Activated naive CD4-positive, alpha-beta T cell treated with anti-CD3 and anti-CD28 coated beads, Interleukin-2, amount 10 ng/mL, durations not matched to agents 7 days and 5 days (primary cell): ENCODE results near the gene PSENEN.

Source experiments
- CTCF ChIA-PET: fragments of 350-600 bp; sonication (Branson Sonifier 250); formaldehyde crosslinking; loops from one replicate; lab custom pipeline; 2021; ENCODE audit warnings: antibody characterized with exemption; lab: Charles Lee
- DNase-seq: peaks from one replicate; pipeline ENCODE4 v3.0.0-alpha.2; 2020
- H3K27ac Mint-ChIP-seq: one replicate; pipeline ENCODE4 v1.8.0; 2021; ENCODE audit warnings: mild to moderate bottlenecking, moderate library complexity, mixed read lengths
- H3K27me3 Mint-ChIP-seq: one replicate; pipeline ENCODE4 v1.8.0; 2021; ENCODE audit warnings: mild to moderate bottlenecking, mixed read lengths
- H3K36me3 Mint-ChIP-seq: one replicate; pipeline ENCODE4 v1.8.0; 2021; ENCODE audit warnings: mixed read lengths
- H3K4me1 Mint-ChIP-seq: one replicate; pipeline ENCODE4 v1.8.0; 2021; ENCODE audit warnings: mixed read lengths
- H3K4me3 Mint-ChIP-seq: one replicate; pipeline ENCODE4 v1.8.0; 2021; ENCODE audit warnings: mild to moderate bottlenecking, moderate library complexity, mixed read lengths
- H3K9me3 Mint-ChIP-seq: one replicate; pipeline ENCODE4 v1.8.0; 2021; ENCODE audit warnings: mixed read lengths

Gene PSENEN

DNA sequence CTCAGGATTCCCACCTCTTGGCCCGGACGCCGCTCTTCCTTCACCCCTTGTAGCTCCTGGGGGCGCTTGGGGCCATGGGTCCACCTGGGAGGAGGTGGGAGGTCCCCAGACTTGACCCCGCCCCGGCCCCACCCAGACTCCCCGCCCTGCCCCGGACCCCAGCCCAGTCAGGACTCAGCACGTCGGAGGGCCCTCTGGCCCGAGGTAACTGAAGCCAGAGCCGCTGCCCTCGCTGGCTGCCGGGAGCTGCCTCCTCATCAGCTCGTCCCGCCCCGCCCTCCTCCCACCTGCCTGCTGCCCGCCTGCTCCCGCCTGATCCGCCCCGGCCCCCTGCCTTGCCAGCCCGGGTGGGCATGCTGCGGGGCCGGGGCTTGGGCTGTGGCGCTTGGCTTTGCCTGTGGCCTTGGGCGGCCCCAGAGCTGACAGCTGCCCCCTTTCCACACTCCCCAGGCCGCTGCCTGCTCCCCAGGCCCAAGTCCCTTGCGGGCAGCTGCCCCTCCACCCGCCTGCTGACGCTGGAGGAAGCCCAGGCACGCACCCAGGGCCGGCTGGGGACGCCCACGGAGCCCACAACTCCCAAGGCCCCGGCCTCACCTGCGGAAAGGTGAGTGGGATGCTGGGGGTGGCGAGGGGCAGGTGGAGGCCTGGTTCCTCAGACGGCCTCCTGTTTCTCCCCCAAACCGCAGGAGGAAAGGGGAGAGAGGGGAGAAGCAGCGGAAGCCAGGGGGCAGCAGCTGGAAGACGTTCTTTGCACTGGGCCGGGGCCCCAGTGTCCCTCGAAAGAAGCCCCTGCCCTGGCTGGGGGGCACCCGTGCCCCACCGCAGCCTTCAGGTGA, 39.3 kb downstream of the PSENEN start:
- DNase-seq: no peak
- CTCF ChIA-PET: no interaction called here
- Mint-ChIP-seq H3K27ac (no peak overlapping the region), H3K4me3 (no peak overlapping the region), H3K4me1 (no peaks in the 10 kb centered on the region), H3K9me3 (no peaks in the 10 kb centered on the region), H3K27me3 (no peaks in the 10 kb centered on the region), H3K36me3 (peaks cover 29% of the 10 kb centered on the region)

GRCh38 chr19:35785339-35785627, 39.8 kb downstream of the PSENEN start:
- CTCF ChIA-PET: no interaction called here
- Mint-ChIP-seq H3K27me3 (no peaks in the 10 kb centered on the region), H3K36me3 (peaks cover 25% of the 10 kb centered on the region), H3K9me3 (no peaks in the 10 kb centered on the region), H3K4me1 (no peaks in the 10 kb centered on the region), H3K27ac (no peak overlapping the region), H3K4me3 (no peak overlapping the region)
- no peak for DNase-seq

- Mint-ChIP-seq H3K4me3 (no peak overlapping the region), H3K36me3 (peaks cover 19% of the 10 kb centered on the region), H3K27me3 (no peaks in the 10 kb centered on the region), H3K9me3 (no peaks in the 10 kb centered on the region), H3K27ac (no peak overlapping the region), H3K4me1 (no peaks in the 10 kb centered on the region)
- no peak for DNase-seq
- CTCF ChIA-PET: interaction anchor here (1.1 kb wide), 1 partner anchor 39 kb away, joined by 3 read pairs; no protein-coding TSS in a partner anchor
These were observed 41.1 kb downstream of the PSENEN start for GRCh38 chr19:35786299-35787160.

- no peaks in the 10 kb centered on the region for H3K27me3 Mint-ChIP-seq
- CTCF ChIA-PET: interaction anchor here (1.1 kb wide), 1 partner anchor 40 kb away, joined by 3 read pairs; no protein-coding TSS in a partner anchor
- H3K4me1 Mint-ChIP-seq: no peaks in the 10 kb centered on the region
- H3K4me3 Mint-ChIP-seq: no peak overlapping the region
- no peaks in the 10 kb centered on the region for H3K9me3 Mint-ChIP-seq
- DNase-seq: no peak
- no peak overlapping the region for H3K27ac Mint-ChIP-seq
- H3K36me3 Mint-ChIP-seq: peaks cover 16% of the 10 kb centered on the region
These were observed 41.9 kb downstream of the PSENEN start for GRCh38 chr19:35787227-35787799.

DNA sequence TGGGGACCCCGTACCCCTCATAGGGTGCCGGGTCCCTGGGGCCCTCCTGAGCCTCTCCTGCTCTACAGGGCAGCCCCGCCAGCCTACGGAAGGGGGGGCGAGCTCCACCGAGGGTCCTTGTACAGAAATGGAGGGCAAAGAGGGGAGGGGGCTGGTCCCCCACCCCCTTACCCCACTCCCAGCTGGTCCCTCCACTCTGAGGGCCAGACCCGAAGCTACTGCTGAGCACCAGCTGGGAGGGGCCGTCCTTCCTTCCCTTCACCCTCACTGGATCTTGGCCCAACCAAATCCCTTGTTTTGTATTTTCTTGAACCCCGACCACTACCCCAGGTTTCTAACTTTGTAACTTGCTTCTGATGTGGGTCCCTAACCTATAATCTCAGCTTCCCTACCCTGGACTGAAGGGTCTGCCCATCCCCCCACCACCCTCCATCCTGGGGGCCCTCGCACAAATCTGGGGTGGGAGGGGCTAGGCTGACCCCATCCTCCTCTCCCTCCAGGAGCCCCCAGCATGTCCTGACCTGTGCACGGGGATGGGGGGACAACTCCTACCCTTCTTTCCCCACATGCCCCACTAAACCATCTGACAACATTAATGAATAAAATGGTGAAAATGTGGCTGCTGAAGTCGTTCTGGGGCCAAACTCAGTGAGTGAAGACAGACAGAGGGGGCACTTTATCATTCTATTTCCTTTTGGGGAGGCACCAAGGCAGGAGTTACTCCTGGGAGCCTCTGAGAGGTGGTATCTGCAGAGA, 42.9 kb downstream of the PSENEN start:
- H3K27me3 Mint-ChIP-seq: no peaks in the 10 kb centered on the region
- no peak for DNase-seq
- CTCF ChIA-PET: interaction anchor here (0.6 to 1.5 kb wide), 2 partner anchors 12 to 194 kb away, joined by 3 to 4 read pairs; no protein-coding TSS in a partner anchor
- H3K4me1 Mint-ChIP-seq: no peaks in the 10 kb centered on the region
- H3K27ac Mint-ChIP-seq: no peak overlapping the region
- H3K4me3 Mint-ChIP-seq: no peak overlapping the region
- peaks cover 8% of the 10 kb centered on the region for H3K36me3 Mint-ChIP-seq
- no peaks in the 10 kb centered on the region for H3K9me3 Mint-ChIP-seq

DNA sequence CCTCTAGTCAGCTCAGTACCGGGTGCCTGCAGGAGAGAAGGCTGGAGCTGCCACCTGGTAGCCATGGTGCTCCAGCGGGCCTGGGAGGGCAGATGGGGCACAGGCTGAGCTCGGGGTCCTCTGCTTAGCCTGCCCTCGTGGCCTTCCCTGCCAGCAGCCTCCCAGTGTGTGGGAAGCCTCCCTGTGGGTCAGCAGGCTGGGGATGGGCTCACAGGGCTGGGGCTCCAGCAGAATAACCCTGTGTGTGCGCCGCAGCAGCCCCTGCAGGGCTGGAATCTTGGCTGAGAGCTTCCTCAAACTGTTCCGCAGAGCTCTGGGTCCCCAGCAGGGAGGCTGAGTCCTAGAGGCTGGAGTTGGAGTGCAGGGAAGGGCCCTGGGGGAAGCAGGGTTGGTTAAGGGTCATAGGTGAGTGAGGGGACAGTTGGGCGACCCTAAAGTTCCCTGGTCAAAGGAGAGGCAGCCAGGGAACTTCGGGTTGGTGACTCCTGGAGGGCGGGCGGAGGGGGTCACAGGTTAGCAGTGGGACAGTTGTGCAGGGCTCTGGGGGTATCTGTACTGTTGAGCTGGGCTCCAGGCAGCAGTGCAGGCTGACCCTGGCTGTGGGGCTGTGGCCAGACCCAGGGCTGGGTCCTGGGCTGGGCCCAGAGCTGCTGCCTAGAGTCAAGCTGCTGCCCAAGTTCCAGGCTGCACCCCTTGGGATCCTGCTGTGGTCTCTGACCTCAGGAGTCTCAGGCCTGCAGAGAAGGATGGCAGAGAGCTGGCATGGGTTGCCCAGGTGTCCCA, 43.9 kb downstream of the PSENEN start:
- H3K36me3 Mint-ChIP-seq: peaks cover 5% of the 10 kb centered on the region
- H3K27ac Mint-ChIP-seq: no peak overlapping the region
- CTCF ChIA-PET: interaction anchor here (1.0 to 1.5 kb wide), 2 partner anchors 13 to 30 kb away, joined by 3 to 4 read pairs; no protein-coding TSS in a partner anchor
- no peak for DNase-seq
- no peaks in the 10 kb centered on the region for H3K9me3 Mint-ChIP-seq
- no peak overlapping the region for H3K4me3 Mint-ChIP-seq
- no peaks in the 10 kb centered on the region for H3K4me1 Mint-ChIP-seq
- H3K27me3 Mint-ChIP-seq: peaks cover 7% of the 10 kb centered on the region

- Mint-ChIP-seq H3K4me1 (no peaks in the 10 kb centered on the region), H3K27me3 (peaks cover 14% of the 10 kb centered on the region), H3K27ac (no peak overlapping the region), H3K36me3 (peaks cover 5% of the 10 kb centered on the region), H3K4me3 (no peak overlapping the region), H3K9me3 (no peaks in the 10 kb centered on the region)
- CTCF ChIA-PET: interaction anchor here (0.8 to 1.5 kb wide), 3 partner anchors 14 to 47 kb away, joined by 3 to 4 read pairs (median 3); no protein-coding TSS in a partner anchor
- no peak for DNase-seq
These were observed 44.8 kb downstream of the PSENEN start for GRCh38 chr19:35789978-35790944.

- DNase-seq: peak; percentile 45
- Mint-ChIP-seq H3K4me1 (no peaks in the 10 kb centered on the region), H3K27ac (no peak overlapping the region), H3K9me3 (no peaks in the 10 kb centered on the region), H3K36me3 (peaks cover under 1% of the 10 kb centered on the region), H3K4me3 (no peak overlapping the region), H3K27me3 (peaks cover 23% of the 10 kb centered on the region)
- CTCF ChIA-PET: interaction anchor here (0.8 kb wide), 1 partner anchor 46 kb away, joined by 3 read pairs; no protein-coding TSS in a partner anchor
These were observed 45.7 kb downstream of the PSENEN start for GRCh38 chr19:35790981-35791813.

GRCh38 chr19:35791814-35792279, 46.4 kb downstream of the PSENEN start:
- H3K36me3 Mint-ChIP-seq: no peaks in the 10 kb centered on the region
- CTCF ChIA-PET: no interaction called here
- no peaks in the 10 kb centered on the region for H3K4me1 Mint-ChIP-seq
- H3K27ac Mint-ChIP-seq: no peak overlapping the region
- H3K4me3 Mint-ChIP-seq: no peak overlapping the region
- H3K9me3 Mint-ChIP-seq: no peaks in the 10 kb centered on the region
- DNase-seq: no peak
- peaks cover 30% of the 10 kb centered on the region for H3K27me3 Mint-ChIP-seq

- CTCF ChIA-PET: no interaction called here
- no peak overlapping the region for H3K4me3 Mint-ChIP-seq
- no peak overlapping the region for H3K27ac Mint-ChIP-seq
These were observed 46.9 kb downstream of the PSENEN start for GRCh38 chr19:35792312-35792711.

GRCh38 chr19:35792888-35793287, 47.4 kb downstream of the PSENEN start:
- no peaks in the 10 kb centered on the region for H3K4me1 Mint-ChIP-seq
- no peaks in the 10 kb centered on the region for H3K36me3 Mint-ChIP-seq
- no peak overlapping the region for H3K4me3 Mint-ChIP-seq
- no peaks in the 10 kb centered on the region for H3K9me3 Mint-ChIP-seq
- CTCF ChIA-PET: no interaction called here
- peaks cover 40% of the 10 kb centered on the region for H3K27me3 Mint-ChIP-seq
- no peak for DNase-seq
- H3K27ac Mint-ChIP-seq: peak overlapping the region; percentile 22

More at GRCh38 chr19:35792312-35792711, 46.9 kb downstream of the PSENEN start:
- no peaks in the 10 kb centered on the region for H3K9me3 Mint-ChIP-seq
- H3K36me3 Mint-ChIP-seq: no peaks in the 10 kb centered on the region
- H3K27me3 Mint-ChIP-seq: peaks cover 35% of the 10 kb centered on the region
- H3K4me1 Mint-ChIP-seq: no peaks in the 10 kb centered on the region
- DNase-seq: no peak
